HG03442 (cell line): Measurements from ENCODE around the gene EIF1B.
"Not testable (repeated sequence)": the region's sequence is repeated elsewhere in the genome, so short reads cannot be mapped to it uniquely, and the experiment has no call there.

ENCODE experiments used
- ATAC-seq: cut with Tn5 transposase; IDR thresholded peaks from one replicate; pipeline ENCODE4 v1.9.1; 2021; ENCODE audit warnings: mild to moderate bottlenecking, moderate library complexity; ENCODE audit not compliant: unreplicated experiment

Gene EIF1B

DNA sequence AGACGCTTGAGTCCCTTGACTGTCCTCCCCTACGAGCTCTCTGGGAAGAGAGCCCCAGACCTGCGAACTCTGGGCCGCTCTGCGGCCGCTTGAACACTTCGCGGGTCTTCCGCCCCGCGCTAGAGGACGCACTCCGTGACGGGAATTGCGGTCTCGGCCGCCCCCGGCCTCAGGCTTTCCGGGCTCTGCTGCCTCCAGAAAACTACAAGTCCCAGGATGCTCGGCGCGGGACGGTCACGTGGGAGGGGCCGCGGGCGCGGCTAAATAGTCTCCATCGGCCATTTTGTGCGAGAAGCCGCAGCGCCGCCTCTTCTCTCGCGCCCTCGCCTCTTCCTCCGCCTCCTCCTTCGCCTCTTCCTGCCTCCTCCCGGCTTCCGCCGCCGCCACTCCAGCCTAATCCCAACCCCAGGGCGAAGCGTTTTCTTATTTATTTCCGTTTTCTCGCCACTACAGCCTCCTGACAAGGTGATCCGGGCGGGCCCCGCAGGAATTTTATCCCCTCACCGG, at the start of gene EIF1B:
TSS of gene EIF1B (plus strand) at position 290 of the 507 bp plus-strand sequence. CDS start 235 bp downstream, outside the sequence.
- peak; percentile 91 for ATAC-seq

DNA sequence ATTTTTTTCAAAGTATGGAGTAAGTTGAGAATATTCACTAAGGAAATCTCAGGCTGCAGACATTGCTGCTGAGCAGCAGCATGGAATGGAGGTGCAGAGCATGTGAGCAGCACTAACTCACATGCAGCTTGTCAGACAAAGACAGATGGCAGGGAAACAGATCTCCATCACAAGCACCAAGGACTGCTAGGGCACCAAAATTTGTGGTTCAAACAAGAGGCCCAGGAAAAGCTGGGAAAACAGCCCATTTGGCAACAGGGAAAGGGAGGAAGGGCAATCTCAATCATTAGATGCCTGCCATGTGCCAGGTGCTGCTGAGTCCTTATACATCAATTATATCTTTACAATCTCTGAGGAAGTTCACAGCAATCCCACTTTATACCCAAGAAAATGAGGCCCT, 47.2 kb upstream of the EIF1B start:
- ATAC-seq = no peak

DNA sequence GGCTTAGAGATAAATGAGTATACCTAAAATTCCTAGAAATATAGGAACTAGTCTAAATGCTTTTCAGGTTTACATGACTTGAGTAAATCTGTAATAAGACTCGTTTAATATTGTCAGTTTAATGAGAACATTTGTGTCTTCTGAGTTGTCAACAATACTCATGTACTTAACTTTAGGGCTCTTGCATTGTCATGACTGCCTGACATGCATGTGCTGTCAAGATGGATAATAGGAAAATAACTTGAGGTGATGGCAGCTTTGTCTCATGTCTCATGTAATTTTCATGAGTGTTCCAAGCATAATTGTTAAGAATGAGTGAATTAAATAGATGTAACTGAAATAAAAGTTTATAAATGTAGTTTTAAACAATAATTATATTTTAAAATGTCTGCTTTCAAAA, 45.1 kb upstream of the EIF1B start:
- no peak for ATAC-seq

DNA sequence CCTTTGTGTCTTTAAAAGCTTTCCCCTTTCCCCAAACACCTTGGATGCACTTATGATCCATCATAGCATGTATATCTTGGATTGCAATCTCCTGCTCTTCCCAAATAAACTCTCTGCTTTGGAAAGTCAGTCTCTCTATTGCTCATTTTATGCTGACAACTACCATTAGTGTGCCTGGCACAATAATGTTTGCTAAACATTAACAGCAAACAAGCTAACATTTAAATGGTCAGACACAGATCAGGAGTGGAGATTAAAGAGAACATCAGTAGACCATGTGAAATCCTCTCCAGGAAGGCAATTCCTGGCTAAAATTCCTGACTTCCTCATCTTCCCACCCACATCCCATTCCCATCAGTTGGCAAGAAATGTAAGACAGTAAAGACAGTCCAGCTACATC, 44.3 kb upstream of the EIF1B start:
- ATAC-seq = no peak

DNA sequence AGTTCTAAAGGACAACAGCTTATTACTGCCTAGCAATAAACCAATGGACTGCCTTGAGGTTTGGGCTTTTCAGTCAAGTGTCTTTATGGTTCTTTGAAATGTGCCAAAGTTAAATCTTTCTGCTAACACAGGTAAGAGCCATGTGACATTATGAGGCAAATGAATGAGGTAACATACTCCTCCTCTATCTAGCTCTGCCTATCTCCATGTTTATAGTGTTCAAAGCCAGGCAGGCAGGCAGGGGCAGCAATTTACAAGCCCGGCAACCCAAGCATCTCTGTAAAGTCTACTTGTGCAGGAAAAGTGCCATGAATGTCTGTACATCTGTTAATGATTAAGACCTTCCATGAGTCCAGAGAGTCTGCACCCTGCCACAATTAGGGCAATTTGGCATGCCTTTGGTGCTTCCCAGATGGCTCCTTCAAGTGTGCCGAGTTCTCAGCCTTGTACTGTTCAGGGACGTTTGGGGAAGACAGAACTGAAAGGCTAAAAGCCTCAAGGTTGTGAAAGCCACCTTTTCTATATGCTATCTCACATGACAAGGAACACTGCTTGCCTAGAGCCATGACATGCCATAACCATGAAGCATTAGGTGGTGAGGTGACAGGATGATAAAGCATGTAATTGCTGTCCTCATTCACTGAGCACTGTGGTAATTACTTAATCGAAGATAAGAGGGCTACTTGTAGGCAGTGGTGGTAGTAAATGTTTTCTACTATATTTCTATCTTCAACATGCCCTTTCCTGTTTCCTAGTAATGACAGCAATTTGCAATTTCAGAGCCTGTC, 41.4 kb upstream of the EIF1B start:
- no peak for ATAC-seq

DNA sequence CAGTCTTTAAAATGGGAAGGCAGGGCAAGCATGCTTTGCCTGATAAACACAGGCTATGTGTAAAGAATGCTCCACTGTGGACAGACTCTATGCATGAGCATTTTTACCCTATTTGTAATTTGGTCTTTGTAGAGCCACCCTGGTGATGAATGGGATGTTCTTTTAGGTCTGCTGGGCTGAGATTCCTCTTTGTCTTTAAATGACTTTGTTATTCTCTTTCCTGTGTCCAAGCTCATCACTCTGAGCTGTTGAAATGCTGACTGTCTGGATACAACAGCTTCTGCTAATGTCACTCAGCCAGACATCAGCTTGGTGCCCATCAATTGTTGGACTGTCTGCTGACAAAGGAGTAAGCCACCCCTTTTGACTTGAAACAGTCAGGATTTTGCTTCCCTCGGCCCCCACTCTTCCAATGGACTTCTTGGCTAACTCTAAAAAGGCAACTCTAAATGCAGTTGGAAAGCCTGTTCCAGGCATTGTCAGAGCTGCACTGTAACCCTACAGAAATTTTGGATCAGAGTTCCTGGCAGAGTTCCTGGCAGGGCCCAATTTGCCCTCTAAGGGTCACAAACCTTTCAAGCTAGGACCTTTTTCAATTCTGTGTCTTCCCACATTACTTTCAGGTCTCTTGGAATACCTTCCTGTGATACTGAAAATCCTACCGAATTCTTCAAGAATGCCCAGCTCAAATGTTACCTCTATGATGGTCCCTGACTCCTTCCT, 40.5 kb upstream of the EIF1B start:
- no peak for ATAC-seq

DNA sequence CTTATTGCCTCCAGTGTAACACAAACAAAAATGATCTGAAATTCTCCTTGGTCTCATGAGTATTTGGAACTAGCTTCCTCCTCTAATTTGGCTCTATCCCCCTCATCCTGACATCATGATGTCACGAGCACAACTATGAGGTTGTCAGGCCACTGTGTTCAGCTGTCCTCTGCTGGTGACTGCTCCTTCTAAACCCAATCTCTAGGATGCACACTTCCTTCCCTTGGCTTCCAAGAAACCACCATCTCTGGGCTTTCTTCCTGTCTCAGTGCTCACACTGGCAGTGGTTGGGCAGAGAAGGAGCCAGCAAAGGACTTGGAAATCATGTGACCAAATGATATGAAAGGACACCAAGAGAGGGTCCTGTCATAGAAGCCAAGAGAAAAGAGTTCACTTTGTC, 30.7 kb upstream of the EIF1B start:
- ATAC-seq = no peak

DNA sequence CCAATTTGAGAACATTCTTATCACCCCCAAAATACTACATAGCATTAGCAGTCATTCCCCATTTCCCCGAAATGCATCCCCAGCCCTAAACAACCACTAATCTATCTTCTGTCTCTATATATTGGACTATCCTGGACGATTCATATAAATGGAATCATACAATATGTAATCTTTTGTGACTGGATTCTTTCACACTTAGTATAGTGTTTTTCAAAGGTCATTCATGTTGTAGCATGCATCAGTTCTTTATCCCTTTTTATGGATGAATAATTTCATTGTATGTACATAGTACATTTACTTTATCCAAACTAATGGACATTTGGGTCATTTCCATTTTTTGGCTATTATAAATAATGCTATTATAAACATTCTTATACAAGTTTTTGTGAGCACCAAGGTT, 27.5 kb upstream of the EIF1B start:
- no peak for ATAC-seq

DNA sequence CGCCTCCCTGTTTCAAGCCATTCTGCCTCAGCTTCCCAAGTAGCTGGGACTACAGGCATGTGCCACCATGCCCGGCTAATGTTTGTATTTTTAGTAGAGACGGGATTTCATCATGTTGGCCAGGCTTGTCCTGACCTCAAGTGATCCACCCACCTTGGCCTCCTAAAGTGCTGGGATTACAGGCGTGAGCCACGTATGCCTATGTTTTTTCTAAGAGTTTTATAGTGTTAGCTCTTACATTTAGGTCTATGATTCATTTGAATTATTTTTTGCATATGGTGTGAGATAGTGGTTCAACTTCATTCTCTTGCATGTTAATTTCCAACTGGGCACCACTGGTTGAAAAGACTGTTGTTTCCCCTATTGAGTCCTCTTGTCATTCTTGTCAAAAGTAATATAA, 26.4 kb upstream of the EIF1B start:
- not testable (repeated sequence) for ATAC-seq

DNA sequence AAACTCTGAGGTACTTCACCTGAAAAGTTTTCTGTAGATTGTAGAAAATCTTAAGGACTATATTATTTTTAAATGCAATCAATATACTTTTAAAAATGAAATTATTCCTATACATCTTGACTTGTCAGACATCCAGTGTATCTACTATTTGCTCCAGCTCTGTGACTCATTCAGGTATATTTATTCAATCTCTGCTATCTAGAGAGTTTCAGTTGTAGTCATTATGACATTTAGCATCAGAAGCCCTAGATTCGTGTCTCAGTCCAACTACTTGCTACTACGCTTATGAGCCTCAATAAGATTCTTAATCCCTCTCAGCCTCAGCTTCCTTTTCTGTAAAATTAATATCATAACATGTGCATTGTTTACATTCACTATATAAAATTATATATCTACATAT, 22.3 kb upstream of the EIF1B start:
- ATAC-seq = no peak

DNA sequence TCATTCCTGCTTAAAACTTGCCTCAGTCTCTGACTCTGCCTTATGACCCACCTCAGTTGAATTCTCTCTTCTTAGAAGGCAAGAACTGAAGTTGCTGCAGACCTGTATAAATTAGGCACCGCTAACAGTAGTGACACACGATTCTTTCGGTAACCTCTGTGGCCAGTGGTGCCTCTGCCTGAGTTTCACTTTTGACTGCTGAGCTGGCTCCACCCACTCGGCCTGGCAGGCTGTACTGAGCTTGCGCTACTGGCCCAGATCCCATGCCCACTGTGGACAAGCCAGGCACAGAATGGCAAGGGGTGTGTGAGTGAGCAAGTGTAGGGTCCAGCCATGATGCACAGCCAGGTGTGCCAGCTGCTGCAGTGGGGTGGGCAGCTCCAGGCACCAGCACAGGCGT, 19.1 kb upstream of the EIF1B start:
- no peak for ATAC-seq

DNA sequence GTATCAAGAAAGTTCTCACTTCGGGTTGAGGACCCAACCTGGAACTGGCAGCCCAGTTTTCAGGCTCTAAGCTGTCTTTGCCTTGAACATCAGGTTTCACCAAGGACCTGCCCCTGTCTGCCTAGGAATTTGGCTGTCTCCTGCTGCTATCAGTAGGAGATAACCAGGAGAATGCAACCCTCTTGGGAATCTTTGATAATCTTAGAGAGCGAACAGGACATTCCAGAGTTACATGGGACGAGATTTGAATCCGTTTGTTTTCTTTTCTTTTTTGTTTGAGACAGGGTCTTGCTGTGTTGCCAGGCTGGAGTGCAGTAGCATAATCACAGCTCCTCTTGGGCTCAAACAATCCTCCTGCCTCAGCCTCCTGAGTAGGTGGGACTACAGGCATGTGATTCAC, 18.0 kb upstream of the EIF1B start:
- no peak for ATAC-seq

DNA sequence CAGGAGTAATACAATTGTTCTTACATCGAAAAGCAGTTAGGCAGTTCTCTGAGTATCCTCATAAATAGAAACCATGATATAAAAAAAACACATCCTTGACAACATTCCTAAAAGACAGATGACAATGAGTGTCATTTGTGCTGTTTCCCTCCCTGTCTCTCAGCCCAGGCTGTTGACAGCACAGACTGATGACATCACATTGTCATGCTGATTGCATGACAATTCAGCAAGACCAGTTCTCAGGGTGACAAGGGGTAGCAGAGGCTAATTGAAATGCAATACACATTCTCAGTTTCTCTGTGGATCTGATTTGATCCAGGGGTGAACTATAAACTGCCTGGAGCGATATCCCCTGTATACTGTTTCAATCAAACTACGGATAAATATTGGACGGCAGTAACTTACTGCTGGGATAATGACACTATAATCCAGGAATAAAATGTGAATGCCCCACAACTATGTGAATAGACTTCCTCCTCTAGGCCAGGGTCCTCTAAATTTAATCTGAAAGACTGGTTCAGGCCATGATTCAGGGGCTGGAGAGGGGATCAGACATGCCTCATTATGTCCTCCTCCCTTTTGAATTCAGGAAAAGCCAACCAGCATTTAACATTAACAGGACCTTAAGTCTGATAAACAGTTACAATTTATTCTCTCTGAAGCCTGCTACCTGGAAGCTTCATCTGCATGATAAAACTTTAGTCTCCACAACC, 16.7 kb upstream of the EIF1B start:
- ATAC-seq = no peak

DNA sequence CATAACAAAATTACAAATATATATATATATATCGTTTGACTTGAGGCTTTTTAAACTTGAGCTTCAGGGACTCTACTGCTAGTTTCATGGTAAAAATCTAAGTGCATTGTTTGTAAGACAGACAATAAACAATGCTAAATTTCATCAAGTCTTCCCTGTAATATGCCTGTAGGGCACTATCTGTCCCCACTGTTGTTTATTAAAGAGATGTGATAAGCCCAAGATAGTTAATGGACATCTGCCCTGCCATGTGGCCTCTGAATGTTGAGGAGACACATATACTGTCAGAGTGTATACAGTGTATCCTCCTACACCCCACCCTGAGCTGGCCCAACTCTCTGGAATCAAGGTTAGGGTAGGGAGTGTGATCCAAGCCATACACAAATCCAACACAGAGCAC, 15.1 kb upstream of the EIF1B start:
- no peak for ATAC-seq

DNA sequence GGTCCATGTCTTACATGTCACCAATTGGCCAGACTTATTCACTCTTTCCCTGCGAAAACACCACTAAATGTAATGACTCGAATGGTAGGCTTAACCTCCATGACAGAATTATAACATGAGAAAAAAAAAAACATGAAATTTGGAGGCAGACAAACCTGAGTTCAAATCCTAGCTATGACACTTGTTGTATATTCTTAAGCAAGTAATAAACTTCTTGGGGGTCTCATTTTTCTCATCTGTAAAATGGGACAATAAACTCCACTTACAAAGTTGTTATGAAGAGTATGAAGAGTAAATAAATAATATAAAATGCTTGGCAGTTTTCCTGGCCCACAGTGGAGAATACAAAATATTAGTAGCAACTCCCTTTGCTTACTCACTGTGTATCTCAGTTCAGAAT, 11.4 kb upstream of the EIF1B start:
- ATAC-seq = no peak

DNA sequence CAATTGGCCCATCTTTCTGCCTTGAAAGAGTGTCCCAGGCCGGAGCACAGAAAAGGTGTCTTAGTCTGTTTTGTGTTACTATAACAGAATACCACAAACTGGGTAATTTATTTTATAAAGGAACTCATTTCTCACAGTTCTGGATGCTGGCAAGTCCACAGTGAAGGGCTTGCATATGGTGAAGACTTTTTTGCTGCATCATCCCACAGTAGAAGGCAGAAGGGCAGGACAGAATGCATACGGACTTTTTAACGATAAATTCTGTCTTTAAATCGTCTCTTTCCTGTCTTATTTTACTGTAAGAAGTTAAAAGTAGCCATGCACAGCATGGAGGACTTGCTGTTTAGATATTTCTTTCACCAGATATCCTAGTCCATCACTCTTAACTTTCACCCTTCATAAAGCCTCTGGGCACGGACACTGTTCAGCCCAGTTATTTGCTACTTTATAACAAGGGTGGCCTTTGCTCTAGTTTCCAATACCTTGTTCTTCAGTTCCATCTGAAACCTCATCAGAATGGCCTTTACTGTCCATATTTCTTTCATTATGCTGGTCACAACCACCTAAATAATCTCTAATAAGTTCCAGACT, 10.3 kb upstream of the EIF1B start:
- ATAC-seq = no peak

DNA sequence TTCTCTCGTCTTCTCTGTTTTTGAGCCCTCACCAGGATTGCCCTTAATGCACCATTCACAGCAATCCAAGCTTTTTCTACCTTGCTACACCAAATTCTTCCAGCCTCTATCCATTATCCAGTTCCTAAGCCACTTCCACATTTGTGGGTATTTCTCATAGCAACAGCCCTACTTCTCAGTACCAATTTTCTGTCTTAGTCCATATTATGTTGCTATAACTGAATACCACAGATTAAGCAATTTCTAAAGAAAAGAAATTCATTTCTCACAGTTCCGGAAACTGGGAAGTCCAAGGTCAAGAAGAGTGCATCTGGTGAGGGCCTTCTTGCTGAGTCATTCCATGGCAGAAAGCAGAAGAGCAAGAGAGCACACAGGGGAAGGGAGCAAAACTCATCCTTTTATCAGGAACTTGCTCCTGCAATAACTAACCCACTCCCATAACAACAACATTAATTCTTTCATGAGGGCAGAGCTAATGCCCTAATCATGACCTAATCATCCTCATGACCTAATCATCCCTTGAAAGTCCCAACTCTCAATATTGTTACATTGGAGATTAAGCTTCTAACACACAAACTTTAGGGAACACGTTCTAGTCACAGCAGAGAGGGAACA, 9.7 kb upstream of the EIF1B start:
- no peak for ATAC-seq

DNA sequence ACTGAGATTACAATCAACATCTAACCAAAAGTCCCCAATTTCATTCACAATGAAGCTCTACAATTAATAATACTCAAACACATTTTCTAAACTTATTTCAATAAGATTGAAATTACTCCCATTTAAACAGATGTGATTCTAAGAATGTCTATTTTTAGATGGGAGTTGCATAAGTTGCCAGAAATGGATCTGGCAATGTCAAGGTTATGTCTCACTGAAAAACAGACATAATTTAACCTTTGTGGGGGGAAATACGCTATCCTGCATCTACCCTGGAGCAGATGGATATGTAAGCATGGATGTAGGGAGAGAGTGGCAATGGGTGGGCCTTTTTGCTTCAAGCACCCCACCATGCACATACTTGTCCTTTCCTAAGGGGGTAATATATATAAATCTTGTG, 6.7 kb upstream of the EIF1B start:
- ATAC-seq = no peak

DNA sequence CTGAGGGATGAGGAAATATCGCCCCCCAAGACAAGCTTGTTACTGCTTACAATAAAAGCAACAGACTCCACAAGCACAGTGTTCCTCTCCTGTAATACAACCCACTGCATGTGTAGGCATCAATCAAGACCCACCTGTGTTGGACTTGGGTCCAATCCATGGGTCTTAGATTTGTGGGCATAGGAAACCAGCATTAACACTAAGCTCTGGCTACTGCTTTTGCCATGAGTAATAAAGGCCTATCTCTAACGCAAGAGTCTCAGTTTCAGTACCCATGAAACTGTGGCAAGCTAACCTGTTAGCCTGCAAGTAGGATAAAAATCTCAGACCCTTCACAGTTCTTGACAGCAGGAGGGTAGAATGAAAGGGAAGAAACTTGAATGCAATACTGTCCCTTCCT, 5.2 kb upstream of the EIF1B start:
- peak; percentile 35 for ATAC-seq

DNA sequence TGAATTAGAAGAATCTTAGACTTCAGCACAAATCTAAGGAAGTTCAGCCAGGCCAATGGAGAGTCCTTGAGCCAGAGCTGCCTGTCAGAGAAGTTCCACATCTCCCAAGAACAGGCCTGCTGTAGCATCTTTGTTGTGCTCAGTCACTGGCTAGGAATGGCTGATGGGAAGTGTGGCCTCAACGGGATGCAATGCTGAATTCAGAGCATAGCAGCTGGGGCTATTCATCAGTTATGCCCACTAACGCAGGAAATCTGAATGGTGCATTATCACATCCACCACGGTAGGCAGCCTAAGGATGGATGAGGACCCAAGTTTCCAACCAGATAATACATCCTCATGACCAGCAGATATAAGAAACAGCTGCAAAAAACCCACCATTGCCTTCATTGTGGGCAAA, 3.2 kb upstream of the EIF1B start:
- ATAC-seq = no peak

DNA sequence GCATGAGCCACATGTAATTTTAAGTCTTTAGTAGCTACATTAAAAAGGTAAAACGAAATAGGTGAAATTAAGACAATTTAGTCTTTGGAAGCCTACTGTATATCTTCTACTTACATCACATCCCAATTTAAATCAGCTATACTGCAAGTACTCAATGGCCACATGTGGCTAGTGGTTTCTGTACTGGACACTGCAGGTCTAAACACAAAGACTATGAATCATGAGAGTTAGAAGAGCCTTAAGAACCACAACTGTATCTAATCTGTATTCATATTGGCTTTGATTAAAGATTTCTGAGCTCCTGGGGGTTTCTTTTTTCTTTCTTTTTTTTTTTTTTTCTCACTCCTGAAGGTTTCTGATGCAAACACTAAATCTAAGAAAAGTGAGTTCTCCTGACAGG, 2.3 kb upstream of the EIF1B start:
- ATAC-seq = no peak
